ENCODE data around the gene HOXC9.
A peak's percentile ranks its signal among the peaks of the same experiment; 100 is the strongest.

DNA sequence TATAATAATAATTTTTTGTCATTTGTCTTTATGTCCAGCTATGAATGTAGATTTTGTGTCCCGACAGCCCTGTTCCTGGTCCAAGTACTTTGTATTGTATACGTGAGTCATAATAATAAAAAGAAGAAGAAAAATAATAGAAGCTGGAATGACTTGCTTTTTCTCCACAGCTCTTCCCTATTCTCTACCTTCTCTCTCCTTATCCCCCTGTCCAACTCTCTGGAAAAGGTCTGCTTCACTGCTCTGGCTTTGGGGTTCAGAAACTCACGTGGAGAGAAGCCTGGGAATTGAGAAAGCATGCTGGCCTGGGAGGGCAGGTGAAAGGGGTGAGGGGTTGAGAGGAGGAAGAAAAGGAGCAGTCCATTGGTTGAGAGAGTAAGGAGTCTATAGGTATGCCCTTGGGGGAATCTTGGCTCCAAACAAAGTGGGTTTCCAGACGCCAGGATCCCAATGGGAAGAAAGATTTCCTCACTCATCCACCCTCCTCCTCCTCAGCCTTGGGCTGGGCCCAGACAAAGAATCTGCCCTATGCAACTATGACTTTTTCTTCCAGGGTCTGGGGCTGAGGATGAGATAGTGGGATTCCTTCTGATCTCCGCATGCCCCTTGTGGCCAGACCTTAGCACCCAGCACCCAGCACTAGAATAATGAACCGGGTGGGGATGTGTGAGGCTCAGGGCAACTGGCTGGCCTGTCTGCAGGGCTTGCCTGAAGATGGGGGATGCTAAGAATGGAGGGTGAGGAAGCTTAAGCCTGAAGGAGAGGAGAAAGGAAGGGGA is 12.9 kb downstream of the HOXC9 start:
- TF ChIP-seq EZH2 (IDR thresholded peaks at IDR 0.05; ENCODE audit: borderline replicate concordance, low read depth, low read length, severe bottlenecking), result no peak
- TF ChIP-seq, protein P1, sequence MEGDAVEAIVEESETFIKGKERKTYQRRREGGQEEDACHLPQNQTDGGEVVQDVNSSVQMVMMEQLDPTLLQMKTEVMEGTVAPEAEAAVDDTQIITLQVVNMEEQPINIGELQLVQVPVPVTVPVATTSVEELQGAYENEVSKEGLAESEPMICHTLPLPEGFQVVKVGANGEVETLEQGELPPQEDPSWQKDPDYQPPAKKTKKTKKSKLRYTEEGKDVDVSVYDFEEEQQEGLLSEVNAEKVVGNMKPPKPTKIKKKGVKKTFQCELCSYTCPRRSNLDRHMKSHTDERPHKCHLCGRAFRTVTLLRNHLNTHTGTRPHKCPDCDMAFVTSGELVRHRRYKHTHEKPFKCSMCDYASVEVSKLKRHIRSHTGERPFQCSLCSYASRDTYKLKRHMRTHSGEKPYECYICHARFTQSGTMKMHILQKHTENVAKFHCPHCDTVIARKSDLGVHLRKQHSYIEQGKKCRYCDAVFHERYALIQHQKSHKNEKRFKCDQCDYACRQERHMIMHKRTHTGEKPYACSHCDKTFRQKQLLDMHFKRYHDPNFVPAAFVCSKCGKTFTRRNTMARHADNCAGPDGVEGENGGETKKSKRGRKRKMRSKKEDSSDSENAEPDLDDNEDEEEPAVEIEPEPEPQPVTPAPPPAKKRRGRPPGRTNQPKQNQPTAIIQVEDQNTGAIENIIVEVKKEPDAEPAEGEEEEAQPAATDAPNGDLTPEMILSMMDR (IDR thresholded peaks at IDR 0.05; ENCODE audit: borderline replicate concordance, extremely low read depth, low read length, poor library complexity, severe bottlenecking), result peak; percentile 41
